ENCODE data around the gene CANX. TPM values are rescaled to one million over a fixed set of nuclear protein-coding genes. Genes with fewer than 3 reads are reported as not detected.

CANX gene
- total and polyA plus RNA-seq, 2 of the 13 experiments (the other 11 are each of a cell fraction or from before 2014, with no cell fraction given): 477 to 680 TPM

- no peak for TF ChIP-seq LBX2 (CRISPR knock-in tag; IDR thresholded peaks at IDR 0.05; ENCODE audit: borderline replicate concordance)
- no peak for TF ChIP-seq KDM5A (IDR thresholded peaks at IDR 0.05; ENCODE audit: borderline replicate concordance, low read length)
- no peak for TF ChIP-seq PAX8 (CRISPR knock-in tag; IDR thresholded peaks at IDR 0.05; ENCODE audit: borderline replicate concordance)
- TF ChIP-seq ZNF263 (CRISPR knock-in tag; IDR thresholded peaks at IDR 0.05): no peak
- TF ChIP-seq ZNF20 (CRISPR knock-in tag; IDR thresholded peaks at IDR 0.05): no peak
- no peak for TF ChIP-seq PCBP2 (optimal IDR thresholded peaks at IDR 0.05; ENCODE audit: low read depth, low read length, poor library complexity, severe bottlenecking)
- TF ChIP-seq AGO2 (optimal IDR thresholded peaks at IDR 0.05; ENCODE audit: low read depth, low read length): no peak
- TF ChIP-seq ZFAT (CRISPR knock-in tag; conservative IDR thresholded peaks at IDR 0.05): no peak
- TF ChIP-seq TGIF2 (CRISPR knock-in tag; IDR thresholded peaks at IDR 0.05): peak; percentile 50; the same call in 1 of the 2 replicates
- no peak for TF ChIP-seq CBFB (CRISPR knock-in tag; IDR thresholded peaks at IDR 0.05)
- 0 out of 2 replicates have a peak, but pooled peaks have one; percentile 50 for TF ChIP-seq ZNF556 (CRISPR knock-in tag; IDR thresholded peaks at IDR 0.05; ENCODE audit: borderline replicate concordance)
- peak; percentile 28 for TF ChIP-seq U2AF1 (optimal IDR thresholded peaks at IDR 0.05; ENCODE audit: low read depth, low read length)
- no peak for TF ChIP-seq POLR2A (IDR thresholded peaks at IDR 0.05; ENCODE audit: insufficient read depth in 1 of 2, low read depth in 2 of 2, low read length in 2 of 2)
- TF ChIP-seq ZBTB4 (CRISPR knock-in tag; IDR thresholded peaks at IDR 0.05; ENCODE audit: borderline replicate concordance): no peak
- TF ChIP-seq ATAD3A (CRISPR knock-in tag; IDR thresholded peaks at IDR 0.05): no peak
- TF ChIP-seq ZMYM4 (CRISPR knock-in tag; IDR thresholded peaks at IDR 0.05): 0 out of 2 replicates have a peak, but pooled peaks have one; percentile 48
- no peak for TF ChIP-seq PBX2 (CRISPR knock-in tag; IDR thresholded peaks at IDR 0.05)
- TF ChIP-seq ZNF354B (CRISPR knock-in tag; IDR thresholded peaks at IDR 0.05): no peak
- TF ChIP-seq ZNF607 (CRISPR knock-in tag; IDR thresholded peaks at IDR 0.05; ENCODE audit: borderline replicate concordance): no peak
- no peak; the same call in 1 of the 2 replicates for TF ChIP-seq RBFOX2 (IDR thresholded peaks at IDR 0.05; ENCODE audit: low read depth, low read length)
- TF ChIP-seq YY1 (IDR thresholded peaks at IDR 0.05; ENCODE audit: insufficient read depth, insufficient replicate concordance, low read depth, low read length): no peak
- TF ChIP-seq ZFP41 (CRISPR knock-in tag; IDR thresholded peaks at IDR 0.05; ENCODE audit: borderline replicate concordance): no peak
- peak; percentile 67; the same call in 1 of the 2 replicates for TF ChIP-seq ZNF580 (CRISPR knock-in tag; IDR thresholded peaks at IDR 0.05; ENCODE audit: borderline replicate concordance, low read depth)
- peak; percentile 55 for TF ChIP-seq ZNF441 (CRISPR knock-in tag; IDR thresholded peaks at IDR 0.05; ENCODE audit: borderline replicate concordance)
- TF ChIP-seq ZNF552 (CRISPR knock-in tag; IDR thresholded peaks at IDR 0.05; ENCODE audit: borderline replicate concordance): no peak
Measured at GRCh38 chr5:179680014-179680779, 18.6 kb upstream of the CANX start (continued).

Measured in HepG2 (cell line).